ENCODE data around the gene ETFB. TPM values are rescaled to one million over a fixed set of nuclear protein-coding genes. Genes with fewer than 3 reads are reported as not detected.
"Not testable (repeated sequence)": the region's sequence is repeated elsewhere in the genome, so short reads cannot be mapped to it uniquely, and the experiment has no call there.

ETFB gene
- 530 TPM for total RNA-seq
- long read RNA-seq, transcript ETFB-201 (6 exons, 900 nt): major isoform, 501 of 521 reads
- long read RNA-seq, partial matches to known transcripts: 7 of 521 reads
- long read RNA-seq, other reads (novel, unspliced or antisense): 9 of 521 reads

DNA sequence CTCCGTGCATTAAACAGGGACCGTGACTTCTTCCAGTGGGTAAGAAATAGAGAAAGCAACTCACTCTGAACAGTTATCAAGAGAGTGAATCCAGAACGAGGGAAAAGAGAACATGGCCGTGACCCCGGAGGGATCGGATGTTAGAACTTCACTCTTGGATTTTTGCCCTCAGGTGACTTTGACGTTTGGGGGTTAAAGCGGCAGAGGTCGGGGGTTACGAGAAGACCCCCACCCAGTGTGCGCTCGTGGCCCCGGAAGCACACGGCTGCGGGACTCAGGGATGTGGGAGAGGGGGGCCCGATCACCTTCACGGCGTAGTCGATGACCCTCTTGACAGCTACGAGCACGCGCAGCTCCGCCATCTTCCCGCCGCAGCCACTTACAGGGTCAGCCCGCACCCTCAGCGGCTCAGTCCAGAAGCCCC, at the start of gene ETFB:
TSS of gene ETFB (minus strand) at position 424 of the 424 bp plus-strand sequence. CDS start at position 362, 62 bp downstream.
- ATAC-seq (ENCODE audit: poor library complexity): no peak
- intact Hi-C loops (cut with DNase I): no loop called here
- no peak for DNase-seq

DNA sequence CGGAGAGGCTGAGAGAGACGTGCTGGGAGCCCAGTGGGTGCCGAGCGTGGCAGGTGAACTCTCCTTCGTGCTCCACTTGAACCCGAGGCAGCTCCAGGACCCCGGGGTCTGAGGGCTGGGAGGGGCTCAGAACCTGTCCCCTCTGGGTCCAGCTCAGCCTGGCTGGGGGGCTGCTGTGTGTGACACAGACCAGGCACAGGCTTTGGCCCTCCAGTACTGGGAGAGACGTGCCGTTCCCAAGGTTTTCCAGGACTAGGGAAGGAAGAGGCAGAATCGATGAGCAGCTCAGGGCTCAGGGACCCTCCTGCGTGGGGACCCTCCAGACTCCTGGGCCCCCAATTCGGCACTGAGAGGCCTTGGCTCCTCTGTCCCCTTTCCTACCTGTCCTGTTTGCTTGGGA, 49.0 kb upstream of the ETFB start:
- intact Hi-C loops (cut with DNase I): no loop called here
- ATAC-seq (ENCODE audit: poor library complexity) (no peak), DNase-seq (no peak)

DNA sequence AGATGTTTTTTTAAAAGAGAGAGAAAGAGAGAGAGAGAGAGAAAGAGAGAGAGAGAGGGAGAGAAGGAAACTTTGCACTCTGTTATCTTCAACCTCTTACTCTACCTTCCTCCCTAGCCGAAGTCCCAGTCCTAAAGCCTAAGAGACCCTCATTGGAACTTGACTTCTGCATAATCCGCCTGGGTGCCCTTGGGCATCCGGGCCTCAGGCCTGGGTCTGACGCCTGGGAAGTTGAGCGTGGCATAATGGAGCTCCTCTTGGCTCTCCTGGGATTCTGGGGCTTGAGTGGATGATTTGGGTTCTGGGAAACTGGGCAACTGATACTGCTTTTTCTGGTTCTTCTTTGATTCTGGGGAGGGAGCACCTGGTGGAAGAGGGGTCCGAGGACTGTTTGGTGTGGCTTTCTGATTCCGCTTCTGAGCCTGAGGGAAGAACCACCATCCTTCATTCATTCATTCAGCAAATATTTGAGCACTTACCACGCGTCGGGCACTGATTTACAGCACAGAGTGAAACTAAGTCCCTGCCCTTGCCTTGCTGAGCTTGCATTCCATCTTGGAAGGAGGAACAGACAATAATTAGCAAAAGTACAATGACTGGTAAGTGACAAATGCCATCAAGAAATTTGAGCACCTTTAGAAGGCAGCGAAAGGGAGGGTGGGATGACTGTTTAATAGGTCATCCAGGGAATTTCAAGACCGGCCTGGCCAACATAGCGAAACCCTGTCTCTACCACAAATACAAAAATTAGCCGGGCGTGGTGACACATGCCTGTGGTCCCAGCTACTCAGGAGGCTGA, 45.0 kb upstream of the ETFB start:
- intact Hi-C loops (cut with DNase I): no loop called here
- DNase-seq (no peak), ATAC-seq (ENCODE audit: poor library complexity) (no peak)

DNA sequence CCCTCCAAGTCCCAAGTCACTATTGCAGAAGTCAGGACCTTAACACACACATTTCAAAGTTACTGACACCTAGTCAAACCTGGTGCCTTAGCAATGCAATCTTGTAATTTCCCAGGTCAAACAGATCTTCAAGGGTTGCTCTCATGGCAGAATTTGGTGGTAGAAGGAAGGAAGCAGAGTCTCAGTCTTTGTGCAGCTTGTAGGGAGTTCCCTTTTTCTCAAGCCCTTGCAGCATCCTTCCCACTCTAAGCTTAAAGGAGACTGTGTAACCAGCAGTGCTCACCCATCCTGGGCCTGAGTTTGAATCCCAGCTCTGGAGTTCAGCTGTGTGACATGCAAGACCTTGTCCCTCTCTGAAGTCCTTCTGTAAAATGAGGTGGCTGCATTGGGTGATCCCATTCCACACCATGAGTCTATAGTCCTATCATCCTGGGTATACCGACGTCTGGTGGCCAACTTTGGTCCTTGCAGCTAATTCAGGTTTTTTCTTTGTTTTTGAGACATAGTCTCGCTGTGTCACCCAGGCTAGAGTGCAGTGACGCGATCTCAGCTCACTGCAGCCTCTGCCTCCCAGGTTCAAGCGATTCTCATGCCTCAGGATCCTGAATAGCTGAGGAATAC, 41.4 kb upstream of the ETFB start:
- DNase-seq (no peak), ATAC-seq (ENCODE audit: poor library complexity) (no peak)
- intact Hi-C loops (cut with DNase I): no loop called here

DNA sequence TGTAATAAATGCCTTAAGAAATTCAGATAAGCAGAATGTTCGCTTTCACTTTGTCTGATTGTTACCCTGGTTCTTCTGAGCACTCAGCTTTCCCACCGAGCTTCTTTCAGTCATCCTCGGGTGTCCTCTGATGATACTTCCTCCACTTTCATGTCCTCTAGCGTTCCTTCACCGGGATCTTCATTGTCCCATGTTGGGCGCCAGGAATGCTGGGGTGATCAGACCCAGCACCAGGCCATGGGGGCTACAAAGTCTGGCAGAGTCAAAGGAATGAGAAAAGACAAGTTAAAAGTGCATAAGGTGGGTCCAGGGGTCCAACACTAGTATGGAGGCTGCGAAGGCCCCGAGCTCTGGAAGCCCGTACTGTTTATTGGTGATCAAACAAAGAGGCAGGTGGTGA, 35.9 kb upstream of the ETFB start:
- no peak for ATAC-seq (ENCODE audit: poor library complexity)
- intact Hi-C loops (cut with DNase I): no loop called here
- DNase-seq: no peak

DNA sequence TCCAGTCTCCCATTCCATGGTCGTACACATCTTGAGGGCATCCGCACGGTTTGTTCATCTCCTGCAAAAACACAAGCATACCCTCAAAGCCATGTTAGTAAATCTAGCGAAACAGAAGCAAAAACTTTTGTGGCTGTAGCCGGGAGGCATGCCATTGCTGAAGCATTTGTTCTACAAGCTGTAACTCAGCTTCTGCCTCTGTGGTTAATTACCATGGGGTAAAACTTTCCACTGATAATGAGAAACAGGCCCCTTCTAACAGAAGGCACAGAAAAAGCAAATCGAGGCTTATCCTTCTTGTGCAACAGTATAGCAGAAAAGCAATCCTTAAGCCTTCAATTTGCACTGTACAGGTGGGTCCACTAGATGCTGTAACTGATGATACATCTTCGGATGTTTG, 33.7 kb upstream of the ETFB start:
- ATAC-seq (ENCODE audit: poor library complexity); DNase-seq: not testable (repeated sequence)
- intact Hi-C loops (cut with DNase I): loop anchor here (10.0 kb wide), 1 partner anchor 255 kb away; no protein-coding TSS in a partner anchor

DNA sequence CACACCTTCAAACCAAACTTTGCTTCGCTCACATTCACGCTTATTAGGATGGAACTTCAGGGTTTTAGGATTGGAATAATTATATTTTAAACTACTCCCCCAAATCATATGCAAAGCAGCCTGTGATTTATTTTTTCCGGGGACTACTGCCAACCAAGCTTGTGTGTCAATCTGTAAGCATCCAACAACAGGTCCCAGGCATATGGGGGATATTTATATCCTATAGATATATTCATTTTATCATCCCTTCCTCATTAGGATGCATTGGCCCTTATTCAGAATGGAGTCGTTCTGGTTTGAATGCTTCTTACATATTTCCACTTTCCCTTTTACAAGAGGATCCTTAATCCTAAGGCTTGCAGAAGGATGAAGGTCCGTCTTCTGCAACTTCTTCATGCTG, 33.0 kb upstream of the ETFB start:
- ATAC-seq (ENCODE audit: poor library complexity) (no peak), DNase-seq (no peak)
- intact Hi-C loops (cut with DNase I): loop anchor here (10.0 kb wide), 1 partner anchor 256 kb away; no protein-coding TSS in a partner anchor

DNA sequence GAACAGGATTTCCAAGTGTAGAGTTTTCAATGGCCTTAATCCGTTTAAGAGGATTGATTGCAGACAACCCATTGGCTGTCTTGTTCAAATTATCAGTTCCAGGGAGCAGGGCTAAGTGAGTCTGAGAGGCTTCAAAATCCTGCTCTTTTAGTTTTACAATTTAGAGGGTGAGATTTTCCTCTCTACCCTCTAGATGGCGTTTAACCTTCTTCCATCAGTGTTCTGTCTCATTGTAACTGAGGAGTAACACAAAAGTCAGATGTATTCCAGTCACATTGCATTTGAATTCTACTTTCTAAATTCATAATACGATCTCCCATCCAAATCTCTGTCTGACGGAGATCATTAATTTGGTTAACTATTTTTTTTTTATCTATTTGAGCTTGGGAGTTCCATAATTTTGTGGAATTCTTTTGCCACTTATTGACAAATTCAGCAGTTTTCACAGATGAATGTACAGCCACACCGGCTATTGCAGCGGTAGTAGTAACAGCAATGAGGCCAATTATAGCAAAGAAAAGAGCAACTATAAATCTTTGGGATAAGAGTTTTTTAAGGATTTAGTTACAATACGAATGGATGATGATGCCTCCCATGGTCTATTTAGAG, 32.0 kb upstream of the ETFB start:
- intact Hi-C loops (cut with DNase I): loop anchor here (10.0 kb wide), 1 partner anchor 257 kb away; no protein-coding TSS in a partner anchor
- no peak for DNase-seq

DNA sequence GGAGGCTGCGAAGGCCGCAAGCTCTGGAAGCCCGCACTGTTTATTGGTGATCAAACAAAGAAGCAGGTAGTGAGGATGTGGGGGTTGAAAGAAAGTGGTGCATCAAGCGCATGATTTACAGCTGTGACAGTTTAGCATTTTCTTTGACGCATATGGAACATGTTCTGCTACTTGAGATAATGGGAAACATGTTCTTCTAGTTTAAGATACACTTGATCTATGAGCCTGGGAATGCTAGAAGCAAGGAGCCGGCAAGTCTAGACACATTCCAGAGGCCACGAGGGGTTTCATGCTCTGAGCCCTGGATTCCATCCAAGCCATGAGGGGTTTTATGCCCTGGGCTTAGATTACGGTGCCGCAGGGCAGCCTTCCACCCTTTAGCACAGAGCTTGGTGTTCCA, 31.3 kb upstream of the ETFB start:
- ATAC-seq (ENCODE audit: poor library complexity): not testable (repeated sequence)
- intact Hi-C loops (cut with DNase I): loop anchor here (10.0 kb wide), 1 partner anchor 257 kb away; no protein-coding TSS in a partner anchor

More for the DNA sequence above, 32.0 kb upstream of the ETFB start:
- ATAC-seq (ENCODE audit: poor library complexity): no peak

DNA sequence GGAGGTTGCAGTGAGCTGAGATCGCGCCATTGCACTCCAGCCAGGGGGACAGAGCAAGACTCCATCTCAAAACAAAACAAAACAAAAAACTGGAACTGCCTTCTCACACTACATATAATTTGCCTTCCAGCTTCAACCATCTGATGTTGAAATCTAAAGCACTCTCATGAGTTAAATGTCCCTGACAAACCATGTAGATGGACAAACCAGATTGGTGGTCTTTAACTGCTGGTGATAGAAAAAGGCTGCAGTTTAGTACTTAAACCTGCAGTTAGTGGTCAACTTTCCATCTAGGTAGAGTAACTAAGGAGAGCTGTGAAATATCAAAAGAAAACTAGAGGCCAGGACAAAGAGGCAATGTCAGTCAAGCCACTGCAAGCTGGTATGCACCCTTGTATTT, 30.0 kb upstream of the ETFB start:
- DNase-seq: no peak
- ATAC-seq (ENCODE audit: poor library complexity): no peak
- intact Hi-C loops (cut with DNase I): loop anchor here (10.0 kb wide), 1 partner anchor 259 kb away; no protein-coding TSS in a partner anchor

More for the DNA sequence above, 31.3 kb upstream of the ETFB start:
- not testable (repeated sequence) for DNase-seq

DNA sequence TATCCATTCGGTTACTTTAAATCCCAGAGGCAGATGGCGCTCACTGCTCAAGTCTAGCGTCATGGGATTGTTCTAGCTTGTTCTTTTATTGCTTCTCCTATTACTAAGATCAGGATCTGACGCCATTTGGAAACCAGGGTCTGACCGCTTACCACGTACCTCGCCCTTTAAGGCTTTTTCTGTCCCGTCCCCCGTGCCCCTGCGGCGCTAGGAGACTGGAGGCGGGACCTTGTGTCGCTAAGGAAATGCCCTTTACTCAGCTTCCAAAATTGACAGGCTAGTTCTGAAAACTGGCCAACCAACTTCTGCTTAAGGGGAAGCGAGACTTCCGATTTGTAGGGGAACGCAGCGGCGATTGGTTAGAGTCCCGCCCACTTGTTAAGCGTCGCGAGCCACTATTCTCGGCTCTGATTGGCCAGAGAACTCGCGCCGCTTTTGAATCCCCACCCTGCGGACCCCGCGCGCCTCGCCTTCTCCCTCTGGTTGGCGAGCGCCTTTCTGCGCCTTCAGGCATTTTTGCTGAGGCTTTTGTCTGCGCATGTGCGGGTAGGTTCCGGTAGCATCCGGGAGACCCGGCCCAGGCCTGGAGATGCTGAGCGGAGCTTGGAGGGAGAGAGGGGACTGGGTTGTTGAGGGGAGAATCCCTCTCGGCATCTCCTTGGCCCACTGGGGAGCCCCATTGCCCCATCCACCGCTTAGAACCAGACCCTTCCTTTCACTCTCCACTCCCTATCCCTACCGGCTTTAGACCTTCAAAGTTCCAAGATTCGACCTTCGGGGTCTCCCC, 28.1 kb upstream of the ETFB start:
- peak; percentile 94 for DNase-seq
- ATAC-seq (ENCODE audit: poor library complexity): peak; percentile 98
- intact Hi-C loops (cut with DNase I): loop anchor here (10.0 kb wide), 1 partner anchor 261 kb away; no protein-coding TSS in a partner anchor

DNA sequence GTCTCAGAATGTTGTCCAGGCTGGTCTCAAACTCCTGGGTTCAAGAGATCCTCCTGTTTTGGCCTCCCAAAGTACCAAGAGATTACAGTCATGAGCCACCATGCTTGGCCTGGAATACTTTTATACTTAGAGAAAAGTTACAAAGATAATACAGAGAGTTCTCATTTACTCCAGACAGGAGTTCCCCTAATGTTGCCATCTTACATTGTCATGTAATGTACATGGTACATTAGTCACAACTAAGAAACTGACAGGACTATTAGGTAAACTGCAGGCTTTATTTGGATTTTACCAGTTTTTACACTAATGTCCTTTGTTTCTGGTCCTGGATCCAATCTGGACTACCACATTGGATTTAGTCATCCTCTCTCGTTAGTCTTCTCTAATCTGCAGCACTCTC, 26.5 kb upstream of the ETFB start:
- ATAC-seq (ENCODE audit: poor library complexity) (no peak), DNase-seq (no peak)
- intact Hi-C loops (cut with DNase I): loop anchor here (10.0 kb wide), 1 partner anchor 262 kb away; no protein-coding TSS in a partner anchor

DNA sequence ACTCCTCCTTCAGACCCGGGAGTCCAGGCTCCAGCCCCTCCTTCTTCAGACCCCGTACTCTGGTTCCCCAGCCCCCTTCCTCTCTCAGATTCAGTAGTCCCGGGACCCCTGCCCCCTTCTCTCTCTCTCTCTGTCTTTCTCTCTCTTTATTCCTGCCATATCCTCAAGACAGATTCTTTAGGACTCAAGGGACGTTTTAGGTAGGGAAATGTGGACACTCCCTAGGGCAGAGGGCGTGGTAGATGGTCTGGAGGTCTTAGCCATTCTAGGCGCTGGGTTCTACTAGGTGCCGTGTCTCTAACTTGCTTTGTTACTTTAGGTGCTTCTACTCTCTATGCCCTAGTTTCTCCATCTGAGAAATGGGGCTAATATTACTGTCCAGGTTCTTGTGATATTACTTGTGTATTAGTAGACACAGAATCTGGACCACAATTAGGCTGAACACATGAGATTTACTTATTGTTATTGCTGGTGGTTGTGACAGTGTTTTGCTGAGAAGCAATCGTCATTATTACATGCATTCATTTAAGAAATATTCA, 25.0 kb upstream of the ETFB start:
- DNase-seq: no peak
- ATAC-seq (ENCODE audit: poor library complexity): no peak
- intact Hi-C loops (cut with DNase I): loop anchor here (10.0 kb wide), 1 partner anchor 264 kb away; no protein-coding TSS in a partner anchor

DNA sequence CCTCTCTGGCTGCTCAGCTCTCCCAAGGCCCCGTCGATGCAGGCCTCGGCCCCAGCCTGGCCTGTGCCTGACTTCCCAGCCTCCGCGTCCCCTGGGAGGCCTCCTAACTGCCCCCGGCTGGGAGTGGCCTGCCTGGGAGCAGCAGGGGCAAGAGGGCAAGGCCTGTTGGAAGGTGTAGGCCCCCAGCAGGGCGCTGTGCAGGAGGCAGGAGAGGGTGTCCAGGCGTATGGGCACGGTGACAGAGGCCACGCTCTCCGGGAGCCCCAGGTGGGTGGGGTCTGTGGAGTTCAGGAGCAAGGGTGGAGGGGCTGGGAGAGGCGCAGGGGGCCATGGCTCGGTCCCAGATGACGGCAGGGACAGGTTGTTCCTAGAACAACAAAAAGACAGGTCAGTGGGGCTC, 23.0 kb upstream of the ETFB start:
- no peak for ATAC-seq (ENCODE audit: poor library complexity)
- DNase-seq: no peak
- intact Hi-C loops (cut with DNase I): no loop called here

DNA sequence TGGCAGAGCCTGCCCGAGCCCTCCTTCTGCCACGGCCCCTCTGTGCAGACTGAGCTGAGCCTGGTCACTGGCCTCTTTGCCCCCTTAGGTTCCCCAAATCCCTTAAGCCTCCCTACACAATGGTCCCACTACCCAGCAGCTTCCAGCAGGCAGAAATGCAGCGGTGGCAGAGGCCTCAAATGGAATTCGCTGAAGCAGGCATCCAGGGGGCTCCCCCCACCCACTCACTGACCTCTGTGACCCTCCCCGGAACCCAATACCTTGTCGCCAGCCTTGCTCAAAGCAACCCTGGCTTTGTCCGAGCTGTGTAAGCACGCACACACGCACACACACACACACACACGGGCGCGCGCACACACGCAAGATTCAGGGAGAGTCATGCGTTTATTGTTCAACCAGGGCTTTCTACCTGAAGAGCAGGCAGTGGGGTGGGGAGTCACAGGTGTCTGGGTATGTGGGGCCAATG, 21.8 kb upstream of the ETFB start, which contains the start of gene LIM2:
TSS of gene LIM2 (minus strand) at position 51 of the 466 bp plus-strand sequence. CDS start 531 bp downstream, outside the sequence.
- DNase-seq (no peak), ATAC-seq (ENCODE audit: poor library complexity) (no peak)
- intact Hi-C loops (cut with DNase I): no loop called here

DNA sequence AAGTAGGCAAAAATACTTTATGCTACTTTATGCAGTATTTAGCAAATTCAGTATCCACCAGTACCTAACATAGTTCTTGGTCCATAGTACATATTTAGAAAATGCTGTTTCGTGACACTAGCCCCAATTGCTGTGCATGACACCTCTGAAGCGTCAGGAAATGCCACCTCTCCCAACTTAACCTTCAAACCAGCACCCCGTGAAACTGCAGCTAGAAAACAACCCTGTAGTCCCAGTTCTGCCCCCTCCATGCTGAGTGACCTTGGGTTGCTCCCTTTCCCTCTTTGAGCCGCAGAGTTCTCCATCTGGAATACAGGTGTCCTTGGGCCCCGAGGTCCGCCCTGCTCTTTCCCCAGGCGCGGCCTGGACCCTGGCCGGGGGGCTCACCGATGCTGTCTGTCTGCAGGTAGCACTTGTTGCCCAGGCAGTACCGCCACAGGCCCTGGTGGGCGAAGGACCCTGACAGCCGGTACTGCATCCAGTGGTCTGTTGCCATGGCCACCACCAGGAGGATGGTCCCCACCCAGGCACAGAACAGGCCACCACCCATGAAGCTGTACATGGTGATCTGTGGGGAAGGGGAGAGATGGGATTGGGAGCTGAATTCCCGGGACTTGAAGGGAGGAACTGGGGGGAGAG, 20.8 kb upstream of the ETFB start:
- no peak for DNase-seq
- ATAC-seq (ENCODE audit: poor library complexity): no peak
- intact Hi-C loops (cut with DNase I): no loop called here

DNA sequence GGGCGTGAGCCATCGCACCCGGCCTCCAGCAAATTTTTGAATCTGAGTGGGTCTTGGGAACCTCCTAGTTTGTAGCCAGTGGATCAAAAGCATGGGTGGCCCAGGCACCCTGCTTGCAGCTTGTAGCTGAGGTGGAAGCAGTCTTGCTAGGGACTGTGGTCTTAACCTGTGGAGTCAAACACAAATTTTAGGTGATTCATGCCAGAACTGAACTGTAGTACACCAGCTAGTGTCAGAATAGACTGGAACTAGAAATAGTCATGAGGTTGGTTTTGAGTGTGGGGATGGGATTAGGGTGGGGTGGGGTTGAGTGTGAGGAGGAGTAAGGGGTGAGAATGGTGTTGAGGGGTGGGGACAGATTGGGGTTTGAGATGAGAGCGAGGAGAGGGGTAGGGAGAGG, 15.8 kb upstream of the ETFB start:
- DNase-seq (peak; percentile 7), ATAC-seq (ENCODE audit: poor library complexity) (no peak)
- intact Hi-C loops (cut with DNase I): no loop called here
